ENCODE results near the gene STXBP5.
A peak's percentile ranks its signal among the peaks of the same experiment; 100 is the strongest.

STXBP5 gene

GRCh38 chr6:147173140-147173539 is 31.1 kb upstream of the STXBP5 start:
- no peak for DNase-seq
- Histone ChIP-seq H4K5ac (ENCODE audit: low read length) (no peak overlapping the region), H4K8ac (ENCODE audit: low read depth, low read length) (no peak overlapping the region), H3K36me3 (ENCODE audit: control insufficient read depth, insufficient read depth, low read length) (no peaks in the 10 kb centered on the region), H3K9ac (ENCODE audit: low read length) (no peak overlapping the region), H3K27ac (ENCODE audit: low read depth, low read length) (no peak overlapping the region), H3K4ac (ENCODE audit: low read depth, low read length) (no peak overlapping the region), H2BK15ac (replicated peaks; ENCODE audit: low read depth) (no peak overlapping the region), H2BK5ac (ENCODE audit: low read length) (no peak overlapping the region), H3K79me2 (ENCODE audit: control insufficient read depth, insufficient read depth, low read length) (no peaks in the 10 kb centered on the region), H3K23ac (ENCODE audit: low read length) (no peak overlapping the region), H2BK120ac (ENCODE audit: low read depth, low read length) (no peak overlapping the region), H3K18ac (ENCODE audit: low read length) (no peak overlapping the region), H3K4me2 (ENCODE audit: low read length) (no peak overlapping the region), H3K4me3 (ENCODE audit: low read length) (no peak overlapping the region), H2AK5ac (ENCODE audit: low read length) (no peak overlapping the region), H3K79me1 (ENCODE audit: low read length) (no peaks in the 10 kb centered on the region), H3K56ac (ENCODE audit: low read length) (no peak overlapping the region), H3K27me3 (ENCODE audit: insufficient read depth, low read length, poor library complexity) (no peaks in the 10 kb centered on the region), H3K4me1 (ENCODE audit: control insufficient read depth, low read depth, low read length) (no peaks in the 10 kb centered on the region)
- no CpG with 5 or more reads among the region's 5 CpGs for WGBS (ENCODE audit: extremely low coverage, insufficient coverage, low lambda C conversion rate)

- no peak overlapping the region for H2BK15ac ChIP-seq (replicated peaks; ENCODE audit: low read depth)
- H2AK5ac ChIP-seq (ENCODE audit: low read length): no peak overlapping the region
- no peak overlapping the region for H3K23ac ChIP-seq (ENCODE audit: low read length)
- no peaks in the 10 kb centered on the region for H3K79me1 ChIP-seq (ENCODE audit: low read length)
- H3K56ac ChIP-seq (ENCODE audit: low read length): no peak overlapping the region
- no peak overlapping the region for H4K5ac ChIP-seq (ENCODE audit: low read length)
- DNase-seq: no peak
- no peak overlapping the region for H3K4me2 ChIP-seq (ENCODE audit: low read length)
- WGBS (ENCODE audit: extremely low coverage, insufficient coverage, low lambda C conversion rate): no CpG with 5 or more reads among the region's 3 CpGs
- no peak overlapping the region for H3K4ac ChIP-seq (ENCODE audit: low read depth, low read length)
- H3K18ac ChIP-seq (ENCODE audit: low read length): no peak overlapping the region
- no peak overlapping the region for H2BK120ac ChIP-seq (ENCODE audit: low read depth, low read length)
- H2BK5ac ChIP-seq (ENCODE audit: low read length): no peak overlapping the region
- H4K8ac ChIP-seq (ENCODE audit: low read depth, low read length): no peak overlapping the region
- H3K36me3 ChIP-seq (ENCODE audit: control insufficient read depth, insufficient read depth, low read length): no peaks in the 10 kb centered on the region
- no peaks in the 10 kb centered on the region for H3K4me1 ChIP-seq (ENCODE audit: control insufficient read depth, low read depth, low read length)
- no peaks in the 10 kb centered on the region for H3K79me2 ChIP-seq (ENCODE audit: control insufficient read depth, insufficient read depth, low read length)
- no peak overlapping the region for H3K27ac ChIP-seq (ENCODE audit: low read depth, low read length)
- H3K27me3 ChIP-seq (ENCODE audit: insufficient read depth, low read length, poor library complexity): no peaks in the 10 kb centered on the region
- H3K9ac ChIP-seq (ENCODE audit: low read length): no peak overlapping the region
- no peak overlapping the region for H3K4me3 ChIP-seq (ENCODE audit: low read length)
These were observed 30.4 kb upstream of the STXBP5 start for GRCh38 chr6:147173675-147174308.

GRCh38 chr6:147176795-147177194 is 27.4 kb upstream of the STXBP5 start:
- no peaks in the 10 kb centered on the region for H3K79me2 ChIP-seq (ENCODE audit: control insufficient read depth, insufficient read depth, low read length)
- no peaks in the 10 kb centered on the region for H3K4me1 ChIP-seq (ENCODE audit: control insufficient read depth, low read depth, low read length)
- H3K18ac ChIP-seq (ENCODE audit: low read length): no peak overlapping the region
- peak; percentile 16 for DNase-seq
- no peak overlapping the region for H2BK120ac ChIP-seq (ENCODE audit: low read depth, low read length)
- H3K56ac ChIP-seq (ENCODE audit: low read length): no peak overlapping the region
- no peak overlapping the region for H3K27ac ChIP-seq (ENCODE audit: low read depth, low read length)
- H2BK5ac ChIP-seq (ENCODE audit: low read length): no peak overlapping the region
- WGBS (ENCODE audit: extremely low coverage, insufficient coverage, low lambda C conversion rate): no CpG with 5 or more reads among the region's 1 CpG
- H4K8ac ChIP-seq (ENCODE audit: low read depth, low read length): no peak overlapping the region
- no peak overlapping the region for H3K4me3 ChIP-seq (ENCODE audit: low read length)
- H3K36me3 ChIP-seq (ENCODE audit: control insufficient read depth, insufficient read depth, low read length): no peaks in the 10 kb centered on the region
- H2BK15ac ChIP-seq (replicated peaks; ENCODE audit: low read depth): no peak overlapping the region
- H3K79me1 ChIP-seq (ENCODE audit: low read length): no peaks in the 10 kb centered on the region
- no peak overlapping the region for H3K4ac ChIP-seq (ENCODE audit: low read depth, low read length)
- no peak overlapping the region for H3K4me2 ChIP-seq (ENCODE audit: low read length)
- no peak overlapping the region for H4K5ac ChIP-seq (ENCODE audit: low read length)
- H3K23ac ChIP-seq (ENCODE audit: low read length): no peak overlapping the region
- H2AK5ac ChIP-seq (ENCODE audit: low read length): no peak overlapping the region
- H3K27me3 ChIP-seq (ENCODE audit: insufficient read depth, low read length, poor library complexity): no peaks in the 10 kb centered on the region
- no peak overlapping the region for H3K9ac ChIP-seq (ENCODE audit: low read length)

GRCh38 chr6:147177286-147177685 is 26.9 kb upstream of the STXBP5 start:
- WGBS (ENCODE audit: extremely low coverage, insufficient coverage, low lambda C conversion rate): no CpG with 5 or more reads among the region's 3 CpGs

GRCh38 chr6:147178355-147178754 is 25.9 kb upstream of the STXBP5 start:
- H2BK5ac ChIP-seq (ENCODE audit: low read length): no peak overlapping the region
- H3K18ac ChIP-seq (ENCODE audit: low read length): no peak overlapping the region

More at GRCh38 chr6:147177286-147177685, 26.9 kb upstream of the STXBP5 start:
- Histone ChIP-seq H3K18ac (ENCODE audit: low read length) (no peak overlapping the region), H2BK120ac (ENCODE audit: low read depth, low read length) (no peak overlapping the region), H2AK5ac (ENCODE audit: low read length) (no peak overlapping the region), H2BK15ac (replicated peaks; ENCODE audit: low read depth) (no peak overlapping the region), H3K27ac (ENCODE audit: low read depth, low read length) (no peak overlapping the region), H4K5ac (ENCODE audit: low read length) (no peak overlapping the region), H3K4me1 (ENCODE audit: control insufficient read depth, low read depth, low read length) (no peaks in the 10 kb centered on the region), H3K36me3 (ENCODE audit: control insufficient read depth, insufficient read depth, low read length) (no peaks in the 10 kb centered on the region), H3K79me1 (ENCODE audit: low read length) (no peaks in the 10 kb centered on the region), H3K27me3 (ENCODE audit: insufficient read depth, low read length, poor library complexity) (no peaks in the 10 kb centered on the region), H3K9ac (ENCODE audit: low read length) (no peak overlapping the region), H2BK5ac (ENCODE audit: low read length) (no peak overlapping the region), H3K79me2 (ENCODE audit: control insufficient read depth, insufficient read depth, low read length) (no peaks in the 10 kb centered on the region), H3K56ac (ENCODE audit: low read length) (no peak overlapping the region), H4K8ac (ENCODE audit: low read depth, low read length) (no peak overlapping the region), H3K4ac (ENCODE audit: low read depth, low read length) (no peak overlapping the region), H3K4me3 (ENCODE audit: low read length) (no peak overlapping the region), H3K4me2 (ENCODE audit: low read length) (no peak overlapping the region), H3K23ac (ENCODE audit: low read length) (no peak overlapping the region)
- no peak for DNase-seq

GRCh38 chr6:147179809-147180208 is 24.4 kb upstream of the STXBP5 start:
- no peak overlapping the region for H2BK120ac ChIP-seq (ENCODE audit: low read depth, low read length)
- DNase-seq: no peak
- WGBS (ENCODE audit: extremely low coverage, insufficient coverage, low lambda C conversion rate): no CpG with 5 or more reads among the region's 3 CpGs
- no peak overlapping the region for H3K23ac ChIP-seq (ENCODE audit: low read length)
- no peaks in the 10 kb centered on the region for H3K79me2 ChIP-seq (ENCODE audit: control insufficient read depth, insufficient read depth, low read length)
- H3K56ac ChIP-seq (ENCODE audit: low read length): no peak overlapping the region
- H3K36me3 ChIP-seq (ENCODE audit: control insufficient read depth, insufficient read depth, low read length): no peaks in the 10 kb centered on the region
- H3K4me3 ChIP-seq (ENCODE audit: low read length): no peak overlapping the region
- no peak overlapping the region for H2BK15ac ChIP-seq (replicated peaks; ENCODE audit: low read depth)
- H2BK5ac ChIP-seq (ENCODE audit: low read length): no peak overlapping the region
- H4K5ac ChIP-seq (ENCODE audit: low read length): no peak overlapping the region
- H3K27me3 ChIP-seq (ENCODE audit: insufficient read depth, low read length, poor library complexity): no peaks in the 10 kb centered on the region
- H3K4ac ChIP-seq (ENCODE audit: low read depth, low read length): no peak overlapping the region
- H3K4me1 ChIP-seq (ENCODE audit: control insufficient read depth, low read depth, low read length): no peaks in the 10 kb centered on the region
- H3K79me1 ChIP-seq (ENCODE audit: low read length): no peaks in the 10 kb centered on the region
- H4K8ac ChIP-seq (ENCODE audit: low read depth, low read length): no peak overlapping the region
- H3K27ac ChIP-seq (ENCODE audit: low read depth, low read length): no peak overlapping the region
- no peak overlapping the region for H2AK5ac ChIP-seq (ENCODE audit: low read length)
- no peak overlapping the region for H3K18ac ChIP-seq (ENCODE audit: low read length)
- H3K4me2 ChIP-seq (ENCODE audit: low read length): no peak overlapping the region
- H3K9ac ChIP-seq (ENCODE audit: low read length): no peak overlapping the region

More at GRCh38 chr6:147178355-147178754, 25.9 kb upstream of the STXBP5 start:
- no peak overlapping the region for H4K8ac ChIP-seq (ENCODE audit: low read depth, low read length)
- H3K27ac ChIP-seq (ENCODE audit: low read depth, low read length): no peak overlapping the region
- H3K4ac ChIP-seq (ENCODE audit: low read depth, low read length): no peak overlapping the region
- H4K5ac ChIP-seq (ENCODE audit: low read length): no peak overlapping the region
- H3K56ac ChIP-seq (ENCODE audit: low read length): no peak overlapping the region
- no peak overlapping the region for H3K9ac ChIP-seq (ENCODE audit: low read length)
- H2AK5ac ChIP-seq (ENCODE audit: low read length): no peak overlapping the region
- DNase-seq: no peak
- H3K23ac ChIP-seq (ENCODE audit: low read length): no peak overlapping the region
- no peak overlapping the region for H3K4me2 ChIP-seq (ENCODE audit: low read length)
- no peak overlapping the region for H2BK15ac ChIP-seq (replicated peaks; ENCODE audit: low read depth)
- H3K4me1 ChIP-seq (ENCODE audit: control insufficient read depth, low read depth, low read length): no peaks in the 10 kb centered on the region
- no peaks in the 10 kb centered on the region for H3K27me3 ChIP-seq (ENCODE audit: insufficient read depth, low read length, poor library complexity)
- H2BK120ac ChIP-seq (ENCODE audit: low read depth, low read length): no peak overlapping the region
- H3K36me3 ChIP-seq (ENCODE audit: control insufficient read depth, insufficient read depth, low read length): no peaks in the 10 kb centered on the region
- no peak overlapping the region for H3K4me3 ChIP-seq (ENCODE audit: low read length)
- no peaks in the 10 kb centered on the region for H3K79me2 ChIP-seq (ENCODE audit: control insufficient read depth, insufficient read depth, low read length)
- no peaks in the 10 kb centered on the region for H3K79me1 ChIP-seq (ENCODE audit: low read length)

Data from mesendoderm (in vitro differentiated cells).